Right cardiac atrium (tissue), 5 donors: Measurements from ENCODE around the gene FLAD1. TPM values are rescaled to one million over a fixed set of nuclear protein-coding genes. Genes with fewer than 3 reads are reported as not detected.

ENCODE experiments used
- microRNA-seq, 2 donors: library from miRNA; unstranded; fragments of <30 nt; microRNA quantifications; one replicate each; pipeline ENCODE4 v1.2.0, GENCODE V29; 2020 to 2021
- polyA plus RNA-seq: library from polyadenylated mRNA; stranded (reverse); fragments of 200-250 nt; gene quantifications from one replicate; pipeline ENCODE4 v1.2.3, GENCODE V29; 2013
- total RNA-seq, 4 donors: library from RNA; stranded (reverse); fragmentation: NEBNext Ultra II Directional; extraction: Animal tissue kit (Norgen Biotek cat#: 25700); gene quantifications; one replicate each; pipeline ENCODE4 v1.2.1, GENCODE V29; 2021
- donor health status: healthy with polysubstance abuse.
- donor health status: DM: no; HTN: yes; CAD: no.
- donor health status: DM: no; HTN: no; CAD: no.
- donor health status: DM: no; HTN: yes; CAD: no; lungs with severe emphysema.
- donor health status: DM: yes; HTN: yes; CAD: no.

The FLAD1 gene
- total and polyA plus RNA-seq, 5 donors, result 22.8 to 32.7 (median 25.3) TPM

Small RNA genes within 50 kb of the gene (microRNA-seq; reads per million reads assigned to microRNA genes)
- gene MIR4258, result 0 reads per million in 2 donors

Other genes starting within 250 kb of the FLAD1 start
- gene KCNN3, start 113.1 kb upstream of the FLAD1 start, total RNA-seq, result 1 to 10 TPM; 2.4 to 3.8 (median 3.4) TPM
- gene KCNN3, start 113.1 kb upstream of the FLAD1 start, polyA plus RNA-seq, result 1.2 TPM
- gene PMVK, start 46.6 kb upstream of the FLAD1 start, total RNA-seq, result 10 to 100 TPM; 51.5 to 74.3 (median 61.8) TPM
- 74.0 TPM for gene PMVK, start 46.6 kb upstream of the FLAD1 start, polyA plus RNA-seq
- gene PBXIP1, start 27.2 kb upstream of the FLAD1 start, total RNA-seq, result 100 to 1,000 TPM in 1 of 4 donors, 10 to 100 TPM in 3; 84.8 to 104 (median 90.1) TPM
- 82.9 TPM for gene PBXIP1, start 27.2 kb upstream of the FLAD1 start, polyA plus RNA-seq
- gene PYGO2, start 21.6 kb upstream of the FLAD1 start, total RNA-seq, result 10 to 100 TPM; 14.6 to 22.0 (median 18.6) TPM
- 14.3 TPM for gene PYGO2, start 21.6 kb upstream of the FLAD1 start, polyA plus RNA-seq
- gene SHC1, start 12.6 kb upstream of the FLAD1 start, total RNA-seq, result 10 to 100 TPM; 63.2 to 81.7 (median 71.4) TPM
- gene SHC1, start 12.6 kb upstream of the FLAD1 start, polyA plus RNA-seq, result 37.9 TPM
- gene CKS1B, start 8.7 kb upstream of the FLAD1 start, total RNA-seq, result 10 to 100 TPM; 19.9 to 28.1 (median 23.4) TPM
- 28.9 TPM for gene CKS1B, start 8.7 kb upstream of the FLAD1 start, polyA plus RNA-seq
- not detected for gene LENEP, start 10.2 kb downstream of the FLAD1 start, total RNA-seq
- gene LENEP, start 10.2 kb downstream of the FLAD1 start, polyA plus RNA-seq, result not detected
- gene ZBTB7B, start 19.5 kb downstream of the FLAD1 start, total RNA-seq, result 10 to 100 TPM; 40.3 to 66.6 (median 52.7) TPM
- gene ZBTB7B, start 19.5 kb downstream of the FLAD1 start, polyA plus RNA-seq, result 41.7 TPM
- under 1 TPM in 3 of 4 donors, not detected in 1; 0.25 to 0.33 (median 0.32) TPM for gene DCST2, start 50.4 kb downstream of the FLAD1 start, total RNA-seq
- gene DCST2, start 50.4 kb downstream of the FLAD1 start, polyA plus RNA-seq, result 0.23 TPM
- gene DCST1, start 50.5 kb downstream of the FLAD1 start, total RNA-seq, result not detected
- not detected for gene DCST1, start 50.5 kb downstream of the FLAD1 start, polyA plus RNA-seq
- 100 to 1,000 TPM in 1 of 4 donors, 10 to 100 TPM in 3; 51.2 to 106 (median 63.6) TPM for gene ADAM15, start 68.0 kb downstream of the FLAD1 start, total RNA-seq
- gene ADAM15, start 68.0 kb downstream of the FLAD1 start, polyA plus RNA-seq, result 68.4 TPM
- 1 to 10 TPM; 3.3 to 4.2 (median 3.7) TPM for gene EFNA4, start 80.4 kb downstream of the FLAD1 start, total RNA-seq
- gene EFNA4, start 80.4 kb downstream of the FLAD1 start, polyA plus RNA-seq, result 3.0 TPM
- gene EFNA3, start 95.5 kb downstream of the FLAD1 start, total RNA-seq, result 1 to 10 TPM in 3 of 4 donors, under 1 TPM in 1; 0.78 to 1.9 (median 1.2) TPM
- 1.1 TPM for gene EFNA3, start 95.5 kb downstream of the FLAD1 start, polyA plus RNA-seq
- 10 to 100 TPM; 25.4 to 41.4 (median 36.4) TPM for gene EFNA1, start 144.5 kb downstream of the FLAD1 start, total RNA-seq
- gene EFNA1, start 144.5 kb downstream of the FLAD1 start, polyA plus RNA-seq, result 28.8 TPM
- gene SLC50A1, start 152.5 kb downstream of the FLAD1 start, total RNA-seq, result 10 to 100 TPM in 2 of 4 donors, 1 to 10 TPM in 2; 8.1 to 10.1 (median 9.3) TPM
- gene SLC50A1, start 152.5 kb downstream of the FLAD1 start, polyA plus RNA-seq, result 13.6 TPM
- gene DPM3, start 157.2 kb downstream of the FLAD1 start, total RNA-seq, result 10 to 100 TPM; 71.2 to 81.6 (median 74.6) TPM
- 186 TPM for gene DPM3, start 157.2 kb downstream of the FLAD1 start, polyA plus RNA-seq
- gene KRTCAP2, start 190.0 kb downstream of the FLAD1 start, total RNA-seq, result 100 to 1,000 TPM; 122 to 150 (median 130) TPM
- 217 TPM for gene KRTCAP2, start 190.0 kb downstream of the FLAD1 start, polyA plus RNA-seq
- gene TRIM46, start 190.5 kb downstream of the FLAD1 start, total RNA-seq, result under 1 TPM; 0.17 to 0.37 (median 0.26) TPM
- 0.18 TPM for gene TRIM46, start 190.5 kb downstream of the FLAD1 start, polyA plus RNA-seq
- 10 to 100 TPM; 16.5 to 33.4 (median 20.1) TPM for gene THBS3, start 224.6 kb downstream of the FLAD1 start, total RNA-seq
- gene THBS3, start 224.6 kb downstream of the FLAD1 start, polyA plus RNA-seq, result 19.6 TPM
- gene MTX1, start 225.4 kb downstream of the FLAD1 start, total RNA-seq, result 10 to 100 TPM; 20.1 to 24.3 (median 21.1) TPM
- 31.9 TPM for gene MTX1, start 225.4 kb downstream of the FLAD1 start, polyA plus RNA-seq